Fibroblast of skin of left biceps (primary cell): ENCODE results near the gene LDB1.

Experiments
- DNase-seq, 2 experiments: peaks; one replicate each; pipeline ENCODE4 v3.0.0-alpha.2; 2013; ENCODE audit warnings: low read depth in 2 of 2

LDB1 gene

DNA sequence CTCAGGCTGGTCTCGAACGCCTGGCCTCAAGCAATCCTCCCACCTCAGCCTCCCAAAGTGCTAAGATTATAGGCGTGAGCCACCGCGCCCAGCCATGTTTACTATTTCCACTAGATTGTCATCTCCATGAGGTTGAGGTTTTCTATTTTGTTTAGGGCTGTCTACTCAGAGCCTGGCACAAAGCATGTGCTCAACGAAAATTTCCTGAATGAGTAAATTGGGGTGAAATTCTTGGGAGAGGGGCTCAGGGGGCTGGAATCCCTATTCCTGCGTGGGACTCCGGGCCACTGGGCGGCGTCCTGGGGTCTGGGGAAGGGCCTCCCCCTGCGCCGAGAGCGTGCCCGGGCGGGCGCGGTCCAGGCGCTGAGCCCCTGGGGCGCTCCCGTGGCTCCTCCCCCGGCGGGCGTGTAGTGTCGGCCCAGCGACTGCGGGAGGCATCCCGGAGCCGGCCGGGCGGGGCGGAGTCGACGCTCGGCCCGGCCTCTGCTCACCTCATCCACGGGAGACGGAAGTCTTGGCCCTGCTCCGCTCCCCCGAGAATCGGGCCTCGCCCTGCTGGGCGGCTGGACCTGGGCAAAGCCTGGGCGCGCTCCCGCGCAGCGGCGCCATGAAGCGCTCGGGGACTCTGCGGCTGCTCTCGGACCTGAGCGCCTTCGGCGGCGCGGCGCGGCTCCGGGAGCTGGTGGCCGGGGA is 55.2 kb downstream of the LDB1 start, which contains the start of gene HPS6:
TSS of gene HPS6 (plus strand) at position 482 of the 693 bp plus-strand sequence. CDS start at position 608, 126 bp downstream.
- DNase-seq, result peak; percentile 62 to 63

DNA sequence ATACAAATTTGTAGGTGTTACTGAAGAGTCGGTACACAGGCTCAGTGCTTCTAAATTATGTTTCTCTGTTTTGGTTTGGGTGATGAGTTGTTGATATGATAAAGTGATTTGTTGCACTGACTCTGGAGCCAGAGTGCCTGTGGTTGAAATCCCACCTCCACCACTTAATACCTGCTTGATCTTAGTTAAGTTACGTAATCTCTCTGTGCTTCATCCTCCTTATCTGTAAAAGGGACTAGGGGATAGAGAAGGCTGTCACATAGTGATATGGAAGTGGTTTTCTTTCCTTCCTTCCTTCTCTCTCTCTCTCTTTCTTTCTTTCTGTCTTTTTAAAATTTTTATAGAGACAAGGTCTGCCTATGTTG is 55.7 kb downstream of the LDB1 start:
- DNase-seq, result no peak

DNA sequence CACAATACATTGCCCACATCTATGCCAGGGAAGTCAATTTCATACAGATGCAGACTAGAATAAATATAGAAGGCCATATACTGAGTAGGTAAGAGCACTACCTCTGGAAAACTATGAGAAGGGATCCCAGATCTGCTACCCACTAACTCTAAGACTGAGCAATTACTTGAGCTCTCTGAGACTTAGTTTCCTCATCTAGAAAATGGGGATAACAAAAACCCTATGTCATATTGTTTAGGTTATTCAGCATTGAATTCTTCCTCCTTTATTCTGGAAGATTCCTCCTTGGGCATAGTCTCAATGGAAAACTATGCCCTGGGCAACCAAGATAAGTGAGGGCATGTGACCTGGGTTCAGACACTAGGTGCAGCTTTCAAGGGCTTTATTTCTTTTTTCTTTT is 60.2 kb downstream of the LDB1 start:
- no peak for DNase-seq
